OCI-LY1 (cell line): ENCODE measurements around the gene GOLGA8S.

Experiments
- H2AFZ ChIP-seq: fragments of 200-600 bp; sonication (generic), shearing (Covaris generic); 2 replicates; pipeline ENCODE4 v1.6.0; 2014; ENCODE audit warnings: antibody characterized with exemption, mild to moderate bottlenecking, low read length
- H3F3A ChIP-seq: fragments of 200-600 bp; sonication (generic), shearing (Covaris generic); 2 replicates; pipeline ENCODE4 v1.6.0; 2014; ENCODE audit warnings: mild to moderate bottlenecking, antibody characterized with exemption, low read length, moderate library complexity; ENCODE audit not compliant: insufficient read depth
- H3K27ac ChIP-seq: fragments of 200-600 bp; sonication (generic); 2 replicates; pipeline ENCODE4 v1.5.1; 2014; ENCODE audit warnings: low read length, mixed run types, mild to moderate bottlenecking, low read depth; ENCODE audit not compliant: poor library complexity, severe bottlenecking
- H3K27me3 ChIP-seq: fragments of 200-600 bp; sonication (generic); 2 replicates; pipeline ENCODE4 v1.6.0; 2014; ENCODE audit warnings: antibody characterized with exemption, mild to moderate bottlenecking, low read length, moderate library complexity; ENCODE audit not compliant: insufficient read depth
- H3K36me3 ChIP-seq: fragments of 200-600 bp; sonication (generic); 2 replicates; pipeline ENCODE4 v1.6.1; 2014; ENCODE audit warnings: mild to moderate bottlenecking, antibody characterized with exemption, low read length, moderate library complexity, mixed read lengths; ENCODE audit not compliant: insufficient read depth
- H3K4me1 ChIP-seq: fragments of 200-600 bp; sonication (generic); 2 replicates; pipeline ENCODE4 v1.5.1; 2014; ENCODE audit warnings: mild to moderate bottlenecking, low read length, moderate library complexity; ENCODE audit not compliant: insufficient read depth, severe bottlenecking
- H3K4me2 ChIP-seq: fragments of 200-600 bp; sonication (generic), shearing (Covaris generic); 2 replicates; pipeline ENCODE4 v1.6.1; 2014; ENCODE audit warnings: low read length
- H3K4me3 ChIP-seq: fragments of 200-600 bp; sonication (generic); 2 replicates; pipeline ENCODE4 v1.5.1; 2014; ENCODE audit warnings: low read length, low read depth, mild to moderate bottlenecking, mixed read lengths; ENCODE audit not compliant: poor library complexity, severe bottlenecking
- H3K79me2 ChIP-seq: fragments of 200-600 bp; shearing (Covaris generic); 2 replicates; pipeline ENCODE4 v1.6.1; 2016; ENCODE audit warnings: mixed run types, low read length, mixed read lengths; ENCODE audit not compliant: insufficient read depth
- H3K9ac ChIP-seq: fragments of 200-600 bp; sonication (generic), shearing (Covaris generic); 2 replicates; pipeline ENCODE4 v1.6.1; 2014; ENCODE audit warnings: mild to moderate bottlenecking, low read length, mixed read lengths
- H3K9me2 ChIP-seq: fragments of 200-600 bp; sonication (generic), shearing (Covaris generic); 2 replicates; pipeline ENCODE4 v1.6.1; 2014; ENCODE audit warnings: low read depth, mild to moderate bottlenecking, low read length, mixed read lengths
- H3K9me3 ChIP-seq: fragments of 200-600 bp; shearing (Covaris generic); 2 replicates; pipeline ENCODE4 v1.6.1; 2014; ENCODE audit warnings: low read length, mixed read lengths
- H4K20me1 ChIP-seq: fragments of 200-600 bp; sonication (generic), shearing (Covaris generic); 2 replicates; pipeline ENCODE4 v1.6.0; 2016; ENCODE audit warnings: mild to moderate bottlenecking, low read length; ENCODE audit not compliant: insufficient read depth
- CTCF ChIP-seq: fragments of 200-600 bp; sonication (generic), shearing (Covaris generic); IDR thresholded peaks from 2 replicates; pipeline ENCODE4 v1.5.1; 2017; ENCODE audit warnings: mild to moderate bottlenecking, antibody characterized with exemption, low read length, moderate library complexity, mixed read lengths
- EZH2 ChIP-seq: fragments of 200-600 bp; sonication (generic), shearing (Covaris generic); IDR thresholded peaks from 2 replicates; pipeline ENCODE4 v1.8.0; 2017; ENCODE audit warnings: borderline replicate concordance, mixed run types, mild to moderate bottlenecking, antibody characterized with exemption, low read length, moderate library complexity, mixed read lengths

The GOLGA8S gene

GRCh38 chr15:23387621-23388190 is 33.2 kb downstream of the GOLGA8S start:
- no peak for TF ChIP-seq CTCF
- no peak for TF ChIP-seq EZH2
- H3K36me3 ChIP-seq = no peaks in the 10 kb centered on the region
- H4K20me1 ChIP-seq = no peaks in the 10 kb centered on the region
- no peaks in the 10 kb centered on the region for H3F3A ChIP-seq
- no peaks in the 10 kb centered on the region for H3K79me2 ChIP-seq
- no peak overlapping the region for H3K27ac ChIP-seq
- H3K27me3 ChIP-seq = no peaks in the 10 kb centered on the region
- no peak overlapping the region for H3K9ac ChIP-seq
- no peaks in the 10 kb centered on the region for H3K9me2 ChIP-seq
- no peaks in the 10 kb centered on the region for H3K9me3 ChIP-seq
- H2AFZ ChIP-seq = no peak overlapping the region
- no peaks in the 10 kb centered on the region for H3K4me1 ChIP-seq
- H3K4me2 ChIP-seq = no peak overlapping the region
- no peak overlapping the region for H3K4me3 ChIP-seq

- Histone ChIP-seq H3K4me3 (no peak overlapping the region), H3K36me3 (no peaks in the 10 kb centered on the region), H3K4me2 (no peak overlapping the region), H3K4me1 (no peaks in the 10 kb centered on the region), H3K9me3 (no peaks in the 10 kb centered on the region), H2AFZ (no peak overlapping the region), H3K9me2 (no peaks in the 10 kb centered on the region), H3K27ac (no peak overlapping the region), H4K20me1 (no peaks in the 10 kb centered on the region), H3K79me2 (no peaks in the 10 kb centered on the region), H3K27me3 (no peaks in the 10 kb centered on the region), H3F3A (no peaks in the 10 kb centered on the region), H3K9ac (no peak overlapping the region)
- TF ChIP-seq EZH2 (no peak), CTCF (no peak)
These were observed 40.6 kb downstream of the GOLGA8S start for GRCh38 chr15:23395030-23395692.

DNA sequence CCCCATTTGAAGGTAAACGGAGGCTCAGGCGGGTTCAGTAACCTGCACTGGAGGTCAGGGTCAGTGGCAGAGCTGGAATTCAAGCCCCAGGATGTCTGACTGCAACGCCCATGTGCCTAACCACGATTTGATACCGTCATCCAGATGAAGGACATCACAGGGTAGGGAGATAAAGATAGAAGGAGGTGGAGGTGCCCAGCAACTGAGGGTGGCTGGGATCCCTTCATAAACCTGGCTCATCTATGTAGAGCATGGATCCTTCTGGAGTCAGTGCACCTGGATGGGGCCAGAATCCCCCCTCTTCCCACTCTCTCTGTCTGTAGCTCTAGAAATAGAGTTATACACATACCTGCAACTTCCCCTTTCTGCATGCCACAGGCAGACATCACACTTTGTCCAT is 41.3 kb downstream of the GOLGA8S start:
- Histone ChIP-seq H3K4me1 (no peaks in the 10 kb centered on the region), H3K9ac (no peak overlapping the region), H2AFZ (no peak overlapping the region), H3F3A (no peaks in the 10 kb centered on the region), H3K36me3 (no peaks in the 10 kb centered on the region), H3K4me2 (no peak overlapping the region), H3K9me3 (no peaks in the 10 kb centered on the region), H3K27me3 (no peaks in the 10 kb centered on the region), H3K9me2 (no peaks in the 10 kb centered on the region), H4K20me1 (no peaks in the 10 kb centered on the region), H3K27ac (no peak overlapping the region), H3K79me2 (no peaks in the 10 kb centered on the region), H3K4me3 (no peak overlapping the region)
- TF ChIP-seq EZH2 (no peak), CTCF (no peak)
